DND-41 (cell line): ENCODE data around the gene POU2AF1.

Experiments
- ATAC-seq: fragments of 200-7000 bp; cut with Tn5 transposase; 3 replicates; pipeline ENCODE4 v1.9.1; 2021; ENCODE audit warnings: low read depth; ENCODE audit not compliant: insufficient read depth
- DNase-seq: peaks from one replicate; pipeline ENCODE4 v3.0.0-alpha.2; 2020
- H2AFZ ChIP-seq: 2 replicates; pipeline ENCODE4 v1.6.0; 2012; ENCODE audit warnings: low read depth, low read length
- H3K27ac ChIP-seq: 2 replicates; pipeline ENCODE4 v1.5.1; 2012; ENCODE audit warnings: low read length, inconsistent platforms
- H3K27me3 ChIP-seq: fragments of 200-600 bp; sonication (generic); 2 replicates; pipeline ENCODE4 v1.6.0; 2012; ENCODE audit warnings: low read length, mild to moderate bottlenecking, inconsistent platforms; ENCODE audit not compliant: insufficient read depth, poor library complexity
- H3K36me3 ChIP-seq: 2 replicates; pipeline ENCODE4 v1.5.1; 2012; ENCODE audit warnings: low read length, inconsistent platforms; ENCODE audit not compliant: insufficient read depth
- H3K4me1 ChIP-seq: 2 replicates; pipeline ENCODE4 v1.5.1; 2012; ENCODE audit warnings: mild to moderate bottlenecking, low read length; ENCODE audit not compliant: insufficient read depth
- H3K4me2 ChIP-seq: 2 replicates; pipeline ENCODE4 v1.6.0; 2012; ENCODE audit warnings: mild to moderate bottlenecking, moderate library complexity, low read length, inconsistent platforms; ENCODE audit not compliant: insufficient read depth
- H3K4me3 ChIP-seq, 2 experiments: fragments of 200-600 bp in 1 of 2; shearing (Covaris generic) in 1 of 2; 2 replicates each; pipeline ENCODE4 v1.5.1; 2012 to 2016; ENCODE audit warnings: inconsistent platforms in 2 of 2, low read length in 2 of 2, mild to moderate bottlenecking in 2 of 2, low read depth in 1 of 2, moderate library complexity in 1 of 2
- H3K79me2 ChIP-seq: 2 replicates; pipeline ENCODE4 v1.6.0; 2012; ENCODE audit warnings: low read length, inconsistent platforms; ENCODE audit not compliant: insufficient read depth
- H3K9ac ChIP-seq: 2 replicates; pipeline ENCODE4 v1.6.0; 2012; ENCODE audit warnings: low read depth, mild to moderate bottlenecking, inconsistent platforms, low read length, moderate library complexity
- H3K9me3 ChIP-seq: 2 replicates; pipeline ENCODE4 v1.5.1; 2012; ENCODE audit warnings: low read length, moderate library complexity, mild to moderate bottlenecking, inconsistent platforms; ENCODE audit not compliant: insufficient read depth, severe bottlenecking
- H4K20me1 ChIP-seq: 2 replicates; pipeline ENCODE4 v1.6.0; 2012; ENCODE audit warnings: low read length; ENCODE audit not compliant: insufficient read depth
- CTCF ChIP-seq: IDR thresholded peaks from 2 replicates; pipeline ENCODE4 v1.5.1; 2012; ENCODE audit warnings: borderline replicate concordance, low read length, moderate library complexity, mild to moderate bottlenecking; ENCODE audit not compliant: poor library complexity, severe bottlenecking; ENCODE audit errors: extremely low read depth
- EZH2 ChIP-seq: IDR thresholded peaks from 3 replicates; pipeline ENCODE4 v1.6.1; 2012; ENCODE audit warnings: borderline replicate concordance, low read depth, mild to moderate bottlenecking, moderate library complexity, low read length, inconsistent platforms; ENCODE audit not compliant: severe bottlenecking

POU2AF1 gene

GRCh38 chr11:111426617-111427016, 47.5 kb upstream of the POU2AF1 start:
- no peak for TF ChIP-seq EZH2
- TF ChIP-seq CTCF = no peak
- H3K4me2 ChIP-seq = no peak overlapping the region
- DNase-seq (no peak), ATAC-seq (no peak)
- H3K36me3 ChIP-seq = no peaks in the 10 kb centered on the region
- no peak overlapping the region for H3K4me3 ChIP-seq
- H3K9me3 ChIP-seq = no peaks in the 10 kb centered on the region
- peaks cover 2% of the 10 kb centered on the region for H3K27me3 ChIP-seq
- no peaks in the 10 kb centered on the region for H3K79me2 ChIP-seq
- peaks cover 38% of the 10 kb centered on the region for H3K4me1 ChIP-seq
- no peak overlapping the region for H3K9ac ChIP-seq
- H2AFZ ChIP-seq = no peak overlapping the region
- H4K20me1 ChIP-seq = no peaks in the 10 kb centered on the region
- H3K27ac ChIP-seq = peak overlapping the region; percentile 56

- no peak overlapping the region for H3K27ac ChIP-seq
- H3K4me3 ChIP-seq = no peak overlapping the region
- no peaks in the 10 kb centered on the region for H3K9me3 ChIP-seq
- no peak overlapping the region for H3K9ac ChIP-seq
- peaks cover 42% of the 10 kb centered on the region for H3K4me1 ChIP-seq
- H3K79me2 ChIP-seq = no peaks in the 10 kb centered on the region
- DNase-seq (no peak), ATAC-seq (no peak)
- TF ChIP-seq EZH2 (no peak), CTCF (no peak)
- H3K27me3 ChIP-seq = no peaks in the 10 kb centered on the region
- no peaks in the 10 kb centered on the region for H4K20me1 ChIP-seq
- no peak overlapping the region for H2AFZ ChIP-seq
- H3K36me3 ChIP-seq = no peaks in the 10 kb centered on the region
- H3K4me2 ChIP-seq = no peak overlapping the region
Observed at GRCh38 chr11:111423250-111423615, 44.2 kb upstream of the POU2AF1 start.

GRCh38 chr11:111422494-111423249, 43.6 kb upstream of the POU2AF1 start:
- Histone ChIP-seq H2AFZ (no peak overlapping the region), H3K4me1 (peaks cover 42% of the 10 kb centered on the region), H3K9ac (no peak overlapping the region), H3K79me2 (no peaks in the 10 kb centered on the region), H3K9me3 (no peaks in the 10 kb centered on the region), H3K36me3 (no peaks in the 10 kb centered on the region), H3K4me2 (no peak overlapping the region), H3K27ac (peak overlapping the region; percentile 25; the same call in 1 of the 2 replicates), H4K20me1 (no peaks in the 10 kb centered on the region), H3K4me3 (no peak overlapping the region), H3K27me3 (no peaks in the 10 kb centered on the region)
- TF ChIP-seq EZH2 = no peak
- TF ChIP-seq CTCF = peak; percentile 86
- ATAC-seq (peak; percentile 73), DNase-seq (peak; percentile 72)

GRCh38 chr11:111421251-111421650, 42.2 kb upstream of the POU2AF1 start:
- Histone ChIP-seq H3K79me2 (no peaks in the 10 kb centered on the region), H3K9me3 (no peaks in the 10 kb centered on the region), H3K36me3 (no peaks in the 10 kb centered on the region), H4K20me1 (no peaks in the 10 kb centered on the region), H3K4me3 (no peak overlapping the region), H3K4me1 (peaks cover 42% of the 10 kb centered on the region), H3K27ac (no peak overlapping the region), H3K27me3 (no peaks in the 10 kb centered on the region), H3K9ac (no peak overlapping the region), H3K4me2 (no peak overlapping the region), H2AFZ (no peak overlapping the region)
- TF ChIP-seq CTCF = no peak
- TF ChIP-seq EZH2 = no peak
- DNase-seq (no peak), ATAC-seq (no peak)
